GM18867 (cell line): Measurements from ENCODE around the gene NELL1.

Experiments used
- ATAC-seq: cut with Tn5 transposase; IDR thresholded peaks from one replicate; pipeline ENCODE4 v1.9.1; 2021; ENCODE audit warnings: mild to moderate bottlenecking, moderate library complexity; ENCODE audit not compliant: unreplicated experiment

NELL1 gene

GRCh38 chr11:21301981-21302380, 632.6 kb downstream of the NELL1 start:
- no peak for ATAC-seq

- no peak for ATAC-seq
Measured at GRCh38 chr11:21306739-21307358, 637.5 kb downstream of the NELL1 start.

DNA sequence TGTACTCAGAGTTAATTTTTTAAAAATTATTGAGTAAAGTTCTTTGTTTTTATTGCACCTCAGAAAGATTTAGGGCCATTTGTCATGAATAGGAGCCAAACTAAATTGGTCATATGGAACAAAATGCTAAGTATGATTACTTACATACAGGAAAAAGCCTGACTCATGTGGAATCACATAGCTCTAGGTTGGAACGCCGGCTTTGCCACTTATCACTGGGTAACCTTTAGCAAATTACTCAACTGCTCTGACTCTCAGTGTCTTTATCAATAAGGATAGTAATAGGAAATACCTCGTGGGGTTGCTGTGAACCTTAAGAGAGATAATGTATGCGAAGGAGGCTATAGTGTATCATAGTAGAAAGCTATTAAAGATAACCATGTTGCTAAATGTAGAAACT, 638.5 kb downstream of the NELL1 start:
- no peak for ATAC-seq

- ATAC-seq: no peak
Measured at GRCh38 chr11:21316591-21316990, 647.2 kb downstream of the NELL1 start.

DNA sequence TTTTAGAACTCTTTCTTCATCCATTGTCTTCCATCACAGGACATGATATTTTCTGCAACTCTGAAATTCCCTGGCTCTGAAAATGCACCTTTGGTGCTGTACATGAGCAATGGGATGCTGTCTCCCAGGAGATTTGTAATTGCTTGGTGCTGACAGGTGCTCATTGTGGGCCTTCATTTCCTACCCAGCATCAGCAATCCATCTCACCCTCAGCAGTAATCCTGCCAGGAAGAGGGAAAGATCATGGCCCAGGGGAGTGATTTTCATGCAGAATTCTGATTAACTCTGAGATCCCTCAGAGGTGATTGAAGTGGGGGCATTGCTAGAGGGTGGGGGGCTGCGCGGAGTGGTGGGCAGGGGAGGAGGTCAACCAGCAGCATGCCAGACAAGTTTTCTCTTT, 651.7 kb downstream of the NELL1 start:
- no peak for ATAC-seq

DNA sequence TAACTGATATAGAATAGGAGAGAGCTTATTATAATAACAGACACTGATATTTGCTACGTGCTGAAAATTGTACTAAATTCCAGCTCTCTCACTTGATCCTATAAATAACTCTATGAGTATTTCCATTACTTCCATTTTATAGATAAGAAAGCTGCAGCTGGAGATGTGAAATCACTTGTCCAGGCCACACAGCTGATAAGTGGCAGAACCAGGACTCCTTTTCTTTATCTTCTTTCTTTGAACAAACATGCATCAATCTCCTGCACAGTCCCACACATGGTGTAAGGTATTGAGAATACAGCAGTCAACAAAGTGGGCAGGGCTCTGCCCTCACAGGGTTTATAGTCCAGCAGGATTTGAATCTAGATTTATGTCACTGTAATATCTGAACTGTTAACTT, 652.1 kb downstream of the NELL1 start:
- no peak for ATAC-seq

DNA sequence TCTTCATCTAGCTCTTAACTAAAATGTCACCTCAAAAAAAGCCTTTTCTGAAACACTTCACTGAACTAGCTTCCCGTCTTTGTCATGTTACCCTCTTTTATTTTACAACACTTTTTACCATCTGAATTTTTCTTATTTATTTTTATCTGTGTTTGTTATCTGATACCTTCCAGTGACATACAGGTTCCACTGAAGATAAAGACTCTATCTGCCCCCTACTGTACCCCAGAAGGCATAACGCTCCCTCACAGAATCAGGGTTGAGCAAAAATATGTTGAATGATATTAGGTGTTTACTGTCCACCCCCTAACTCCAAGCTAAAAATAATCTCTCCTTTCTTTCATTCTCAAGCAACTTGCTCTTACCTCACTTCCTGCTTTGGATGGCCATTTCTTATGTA, 654.2 kb downstream of the NELL1 start:
- no peak for ATAC-seq

DNA sequence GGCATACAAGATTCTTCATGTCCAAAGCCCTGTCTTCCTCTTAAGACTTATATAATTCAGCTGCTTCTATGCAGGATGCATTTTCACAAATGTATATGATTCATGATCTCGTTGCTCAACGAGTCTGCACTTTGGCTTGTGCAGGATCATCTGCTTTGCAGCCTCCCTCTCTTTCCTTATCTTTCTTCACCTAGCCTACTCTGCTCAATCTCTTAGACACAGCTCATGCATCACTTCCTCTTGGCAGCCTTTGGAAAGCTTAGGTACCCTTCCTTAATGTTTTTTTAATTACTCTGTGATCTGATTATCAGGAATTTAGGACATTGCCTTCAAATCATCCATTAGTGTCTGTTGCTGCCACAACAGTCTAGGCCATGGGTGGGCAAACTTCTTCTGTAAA, 673.8 kb downstream of the NELL1 start:
- no peak for ATAC-seq

DNA sequence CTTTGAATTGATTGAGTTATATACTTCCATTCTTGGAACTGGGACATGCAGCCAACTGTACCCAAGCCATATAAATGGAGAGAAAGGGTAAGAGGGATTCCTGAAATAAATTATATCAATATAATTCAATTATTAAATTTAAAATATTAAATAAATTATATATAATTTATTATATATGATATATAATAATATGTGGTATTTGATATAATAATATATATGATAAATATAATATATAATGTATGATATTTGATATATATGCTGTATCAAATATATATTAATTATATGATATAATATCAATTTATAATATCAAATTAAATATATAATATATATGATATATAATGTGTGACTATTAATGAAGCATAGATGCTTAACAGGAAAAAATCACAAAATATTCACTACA, 677.0 kb downstream of the NELL1 start:
- no peak for ATAC-seq

DNA sequence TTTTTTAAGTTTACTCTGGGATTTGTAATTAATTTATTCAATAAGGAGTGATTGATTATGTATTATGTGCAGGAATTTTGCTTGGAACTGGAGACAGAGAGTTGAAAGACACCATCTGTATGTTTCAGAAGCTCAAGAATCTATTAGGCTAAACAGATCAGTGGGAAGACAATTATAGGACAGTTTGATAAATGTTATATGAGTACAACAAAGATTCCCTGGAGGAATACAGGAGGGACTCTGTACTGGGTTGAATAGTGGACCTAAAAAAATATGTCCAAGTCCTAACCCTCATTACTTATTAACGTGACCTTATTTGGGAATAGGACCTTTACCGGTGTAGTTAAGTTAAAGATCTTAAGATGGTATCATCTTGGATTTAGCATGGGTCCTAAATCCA, 681.2 kb downstream of the NELL1 start:
- ATAC-seq: no peak

GRCh38 chr11:21353425-21353824, 684.0 kb downstream of the NELL1 start:
- ATAC-seq: no peak

GRCh38 chr11:21364866-21365624, 695.7 kb downstream of the NELL1 start:
- no peak for ATAC-seq

DNA sequence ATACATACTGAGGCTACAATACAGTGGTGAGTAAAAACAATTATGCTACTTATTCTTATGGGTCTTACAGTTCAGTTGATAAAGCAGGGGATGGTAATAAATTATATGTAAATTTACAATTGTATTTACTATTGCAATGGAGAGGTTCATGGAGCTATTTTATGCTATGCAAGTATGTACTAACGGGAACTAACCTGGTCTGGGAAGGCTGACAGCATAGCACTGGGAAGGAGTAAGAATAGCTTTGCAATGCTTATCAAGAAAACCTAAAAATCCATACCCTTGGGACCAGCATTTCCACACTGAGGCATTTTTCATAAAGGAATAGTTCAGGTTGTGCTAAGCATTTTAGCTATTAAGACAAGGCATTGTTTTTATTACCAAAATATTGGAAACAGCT, 700.6 kb downstream of the NELL1 start:
- no peak for ATAC-seq

DNA sequence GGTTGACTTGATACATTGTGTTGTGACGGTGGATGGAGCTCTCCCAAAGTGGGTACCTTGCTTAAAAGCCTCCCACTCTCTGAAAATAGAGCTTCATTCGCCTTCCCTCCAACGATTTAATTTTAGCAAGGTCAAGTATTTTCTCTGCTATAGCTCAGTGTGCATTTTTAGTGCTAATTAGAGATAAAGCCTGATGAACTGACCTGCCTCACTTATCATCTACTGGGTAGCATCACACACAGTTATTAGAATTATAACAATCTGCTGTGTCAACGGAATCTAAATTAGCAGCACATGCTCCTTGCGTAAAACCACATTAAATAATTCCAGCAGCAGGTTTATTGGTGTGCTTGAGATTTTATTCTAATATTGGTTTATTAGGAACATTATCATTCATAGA, 701.7 kb downstream of the NELL1 start:
- ATAC-seq: no peak

GRCh38 chr11:21372672-21373071, 703.3 kb downstream of the NELL1 start:
- ATAC-seq: no peak

DNA sequence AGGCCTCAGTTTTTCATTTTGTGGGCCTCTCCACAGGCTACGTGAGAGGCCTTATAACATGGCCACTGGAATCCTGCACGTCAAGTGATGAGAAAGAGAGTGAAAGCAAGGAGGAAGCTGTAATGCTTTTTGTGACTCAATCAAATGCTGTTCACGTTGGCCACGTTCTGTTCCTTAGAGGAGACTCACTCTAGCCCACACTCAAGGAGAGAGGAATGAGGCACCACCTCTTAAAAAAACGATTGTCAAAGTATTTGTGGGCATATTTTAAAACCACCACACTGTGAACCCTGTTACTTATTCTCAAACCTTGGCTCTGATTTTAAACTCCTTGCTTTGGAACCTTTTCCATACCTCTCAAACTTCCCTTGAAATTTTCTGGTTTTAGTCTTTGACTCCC, 705.0 kb downstream of the NELL1 start:
- no peak for ATAC-seq

GRCh38 chr11:21385669-21386440, 716.5 kb downstream of the NELL1 start:
- ATAC-seq: no peak

DNA sequence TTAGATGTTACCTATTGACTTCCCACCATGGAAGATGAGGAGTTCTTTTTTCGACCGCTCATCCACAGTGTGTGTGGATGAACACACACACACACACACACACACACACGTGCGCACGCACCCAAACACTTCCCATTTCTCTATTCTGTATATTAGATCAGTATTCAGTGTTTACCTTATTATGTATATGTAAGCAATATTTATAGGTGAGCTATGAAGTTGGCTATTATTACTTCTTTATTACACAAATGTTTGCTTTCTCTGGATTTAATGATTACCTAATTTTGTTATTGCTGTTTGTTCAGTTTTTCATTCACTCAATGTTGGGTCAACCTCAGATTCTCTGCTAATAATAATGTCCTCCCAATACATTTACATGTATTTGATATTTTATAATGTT, 721.0 kb downstream of the NELL1 start:
- ATAC-seq: no peak

- no peak for ATAC-seq
Measured at GRCh38 chr11:21396342-21397008, 727.1 kb downstream of the NELL1 start.

GRCh38 chr11:21398195-21398594, 728.8 kb downstream of the NELL1 start:
- no peak for ATAC-seq

DNA sequence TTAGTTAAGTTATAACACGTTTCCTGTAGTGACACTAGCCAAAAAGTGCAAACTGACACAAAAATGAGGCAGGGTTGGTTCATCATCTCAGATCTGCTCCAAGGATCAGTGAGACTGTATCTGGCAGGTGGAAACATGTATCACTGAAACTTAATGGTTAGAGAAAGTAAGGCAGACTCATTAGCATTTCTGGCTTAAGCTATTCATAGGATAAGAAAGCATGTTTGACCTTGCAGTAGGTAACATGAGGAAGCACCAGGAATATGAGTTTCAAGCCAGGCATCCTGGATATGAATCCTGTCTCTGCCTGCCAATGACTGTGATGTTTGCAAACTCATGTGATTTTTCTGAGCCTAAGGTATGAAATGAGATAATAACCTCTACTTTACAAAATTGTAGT, 732.1 kb downstream of the NELL1 start:
- no peak for ATAC-seq

DNA sequence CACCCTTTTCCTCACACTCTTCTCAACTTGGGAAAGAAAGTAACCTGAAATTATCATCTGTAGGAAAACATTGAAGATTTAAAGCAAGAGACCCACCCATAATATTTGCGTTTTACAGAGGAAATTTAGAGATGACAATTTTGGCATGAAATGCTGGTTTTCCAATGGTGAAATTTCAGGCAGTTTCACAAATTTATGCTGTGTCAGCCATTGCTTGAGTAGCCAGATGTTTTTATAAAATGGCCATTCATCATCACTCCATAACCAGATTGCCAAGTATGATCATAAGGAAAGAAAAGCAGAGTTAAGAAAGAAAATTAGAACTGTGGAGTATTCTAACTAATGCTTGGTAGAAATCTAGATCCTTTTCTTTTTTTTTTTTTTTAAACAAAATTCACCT, 732.9 kb downstream of the NELL1 start:
- ATAC-seq: no peak
